Lower leg skin (tissue), 3 donors: Measurements from ENCODE around the gene CHKA.

ENCODE experiments used
- POLR2A ChIP-seq, 2 donors: fragments of 450-650 bp; IDR thresholded peaks; one replicate each; pipeline ENCODE4 v1.6.1; 2016 to 2017; ENCODE audit warnings: antibody characterized with exemption in 2 of 2, mild to moderate bottlenecking in 1 of 2, moderate library complexity in 1 of 2
- TF ChIP-seq, protein P1 (sequence below), 3 donors: fragments of 450-650 bp; IDR thresholded peaks; one replicate each; pipeline ENCODE4 v1.5.1; 2016; ENCODE audit warnings: antibody characterized with exemption in 3 of 3, mild to moderate bottlenecking in 3 of 3, moderate library complexity in 2 of 3

DNA sequence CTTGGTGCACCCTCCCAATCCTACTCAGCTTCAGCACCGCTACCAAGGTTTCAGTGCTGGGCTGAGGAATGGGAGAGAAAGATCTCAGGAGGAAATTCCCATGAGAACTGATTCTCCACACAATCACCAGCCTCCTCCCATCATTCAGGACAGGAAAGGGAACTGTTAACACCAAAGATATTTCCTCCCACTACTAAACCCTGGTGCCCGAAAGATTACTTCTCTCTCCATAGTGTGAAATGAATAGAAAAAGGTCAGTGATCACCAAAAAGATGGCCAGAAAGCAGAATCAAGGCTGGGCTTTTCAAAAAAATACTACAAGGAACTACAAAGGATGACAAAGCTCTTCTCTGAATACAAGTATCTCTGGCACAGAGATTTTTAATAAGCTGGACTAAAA lies 56.3 kb downstream of the CHKA start:
- TF ChIP-seq, protein P1, sequence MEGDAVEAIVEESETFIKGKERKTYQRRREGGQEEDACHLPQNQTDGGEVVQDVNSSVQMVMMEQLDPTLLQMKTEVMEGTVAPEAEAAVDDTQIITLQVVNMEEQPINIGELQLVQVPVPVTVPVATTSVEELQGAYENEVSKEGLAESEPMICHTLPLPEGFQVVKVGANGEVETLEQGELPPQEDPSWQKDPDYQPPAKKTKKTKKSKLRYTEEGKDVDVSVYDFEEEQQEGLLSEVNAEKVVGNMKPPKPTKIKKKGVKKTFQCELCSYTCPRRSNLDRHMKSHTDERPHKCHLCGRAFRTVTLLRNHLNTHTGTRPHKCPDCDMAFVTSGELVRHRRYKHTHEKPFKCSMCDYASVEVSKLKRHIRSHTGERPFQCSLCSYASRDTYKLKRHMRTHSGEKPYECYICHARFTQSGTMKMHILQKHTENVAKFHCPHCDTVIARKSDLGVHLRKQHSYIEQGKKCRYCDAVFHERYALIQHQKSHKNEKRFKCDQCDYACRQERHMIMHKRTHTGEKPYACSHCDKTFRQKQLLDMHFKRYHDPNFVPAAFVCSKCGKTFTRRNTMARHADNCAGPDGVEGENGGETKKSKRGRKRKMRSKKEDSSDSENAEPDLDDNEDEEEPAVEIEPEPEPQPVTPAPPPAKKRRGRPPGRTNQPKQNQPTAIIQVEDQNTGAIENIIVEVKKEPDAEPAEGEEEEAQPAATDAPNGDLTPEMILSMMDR (IDR thresholded peaks at IDR 0.05) = no peak
- no peak for TF ChIP-seq POLR2A (IDR thresholded peaks at IDR 0.05)
